ENCODE measurements around the gene RNF31.

DNA sequence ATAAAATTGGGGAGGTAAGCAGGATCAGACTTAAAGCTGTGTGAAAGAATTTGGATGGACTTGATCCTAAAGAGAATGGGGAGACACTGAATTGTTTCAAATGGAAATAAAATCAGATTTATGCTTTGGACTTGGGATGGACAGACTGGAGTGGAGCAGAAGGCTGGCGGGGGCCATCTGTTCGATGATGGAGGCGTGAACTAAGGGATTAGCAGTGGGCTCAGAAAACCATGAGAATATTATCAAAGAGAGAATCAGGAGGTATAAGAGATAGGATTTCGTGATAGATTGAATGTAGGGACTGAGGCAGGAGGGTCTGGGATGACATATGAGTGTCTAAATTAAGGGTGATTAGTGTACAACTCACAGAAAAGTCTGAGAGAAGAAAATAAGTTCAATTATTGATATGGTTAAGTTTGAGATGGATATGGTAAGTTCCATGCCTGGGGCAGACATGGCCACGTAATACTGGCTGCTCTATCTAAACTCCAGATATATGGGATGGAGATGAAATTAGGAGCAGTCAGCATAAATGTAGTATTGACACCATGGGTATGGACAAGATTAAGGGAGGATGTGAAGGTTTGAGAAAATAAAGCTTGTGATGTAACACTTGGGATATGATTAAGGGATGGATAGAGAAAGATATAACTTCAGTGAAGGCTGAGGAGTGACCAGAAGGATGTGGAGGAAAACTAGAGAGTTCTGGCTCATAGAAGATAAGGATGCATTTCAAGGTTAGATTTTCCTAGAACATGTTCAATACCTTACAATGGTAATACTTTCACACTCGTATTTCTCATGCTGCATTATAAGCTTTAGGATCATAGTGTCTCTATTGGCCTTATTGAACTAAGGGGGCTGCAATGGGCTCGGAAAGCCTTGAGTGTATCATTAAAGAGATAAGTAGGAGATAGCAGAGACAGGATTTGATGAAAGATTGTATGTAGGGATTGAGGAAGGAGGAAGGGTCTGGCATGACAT is 57.2 kb downstream of the RNF31 start:
- TF ChIP-seq, protein P1, sequence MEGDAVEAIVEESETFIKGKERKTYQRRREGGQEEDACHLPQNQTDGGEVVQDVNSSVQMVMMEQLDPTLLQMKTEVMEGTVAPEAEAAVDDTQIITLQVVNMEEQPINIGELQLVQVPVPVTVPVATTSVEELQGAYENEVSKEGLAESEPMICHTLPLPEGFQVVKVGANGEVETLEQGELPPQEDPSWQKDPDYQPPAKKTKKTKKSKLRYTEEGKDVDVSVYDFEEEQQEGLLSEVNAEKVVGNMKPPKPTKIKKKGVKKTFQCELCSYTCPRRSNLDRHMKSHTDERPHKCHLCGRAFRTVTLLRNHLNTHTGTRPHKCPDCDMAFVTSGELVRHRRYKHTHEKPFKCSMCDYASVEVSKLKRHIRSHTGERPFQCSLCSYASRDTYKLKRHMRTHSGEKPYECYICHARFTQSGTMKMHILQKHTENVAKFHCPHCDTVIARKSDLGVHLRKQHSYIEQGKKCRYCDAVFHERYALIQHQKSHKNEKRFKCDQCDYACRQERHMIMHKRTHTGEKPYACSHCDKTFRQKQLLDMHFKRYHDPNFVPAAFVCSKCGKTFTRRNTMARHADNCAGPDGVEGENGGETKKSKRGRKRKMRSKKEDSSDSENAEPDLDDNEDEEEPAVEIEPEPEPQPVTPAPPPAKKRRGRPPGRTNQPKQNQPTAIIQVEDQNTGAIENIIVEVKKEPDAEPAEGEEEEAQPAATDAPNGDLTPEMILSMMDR (CRISPR knock-in tag; IDR thresholded peaks at IDR 0.05) = no peak
- TF ChIP-seq, protein P2, sequence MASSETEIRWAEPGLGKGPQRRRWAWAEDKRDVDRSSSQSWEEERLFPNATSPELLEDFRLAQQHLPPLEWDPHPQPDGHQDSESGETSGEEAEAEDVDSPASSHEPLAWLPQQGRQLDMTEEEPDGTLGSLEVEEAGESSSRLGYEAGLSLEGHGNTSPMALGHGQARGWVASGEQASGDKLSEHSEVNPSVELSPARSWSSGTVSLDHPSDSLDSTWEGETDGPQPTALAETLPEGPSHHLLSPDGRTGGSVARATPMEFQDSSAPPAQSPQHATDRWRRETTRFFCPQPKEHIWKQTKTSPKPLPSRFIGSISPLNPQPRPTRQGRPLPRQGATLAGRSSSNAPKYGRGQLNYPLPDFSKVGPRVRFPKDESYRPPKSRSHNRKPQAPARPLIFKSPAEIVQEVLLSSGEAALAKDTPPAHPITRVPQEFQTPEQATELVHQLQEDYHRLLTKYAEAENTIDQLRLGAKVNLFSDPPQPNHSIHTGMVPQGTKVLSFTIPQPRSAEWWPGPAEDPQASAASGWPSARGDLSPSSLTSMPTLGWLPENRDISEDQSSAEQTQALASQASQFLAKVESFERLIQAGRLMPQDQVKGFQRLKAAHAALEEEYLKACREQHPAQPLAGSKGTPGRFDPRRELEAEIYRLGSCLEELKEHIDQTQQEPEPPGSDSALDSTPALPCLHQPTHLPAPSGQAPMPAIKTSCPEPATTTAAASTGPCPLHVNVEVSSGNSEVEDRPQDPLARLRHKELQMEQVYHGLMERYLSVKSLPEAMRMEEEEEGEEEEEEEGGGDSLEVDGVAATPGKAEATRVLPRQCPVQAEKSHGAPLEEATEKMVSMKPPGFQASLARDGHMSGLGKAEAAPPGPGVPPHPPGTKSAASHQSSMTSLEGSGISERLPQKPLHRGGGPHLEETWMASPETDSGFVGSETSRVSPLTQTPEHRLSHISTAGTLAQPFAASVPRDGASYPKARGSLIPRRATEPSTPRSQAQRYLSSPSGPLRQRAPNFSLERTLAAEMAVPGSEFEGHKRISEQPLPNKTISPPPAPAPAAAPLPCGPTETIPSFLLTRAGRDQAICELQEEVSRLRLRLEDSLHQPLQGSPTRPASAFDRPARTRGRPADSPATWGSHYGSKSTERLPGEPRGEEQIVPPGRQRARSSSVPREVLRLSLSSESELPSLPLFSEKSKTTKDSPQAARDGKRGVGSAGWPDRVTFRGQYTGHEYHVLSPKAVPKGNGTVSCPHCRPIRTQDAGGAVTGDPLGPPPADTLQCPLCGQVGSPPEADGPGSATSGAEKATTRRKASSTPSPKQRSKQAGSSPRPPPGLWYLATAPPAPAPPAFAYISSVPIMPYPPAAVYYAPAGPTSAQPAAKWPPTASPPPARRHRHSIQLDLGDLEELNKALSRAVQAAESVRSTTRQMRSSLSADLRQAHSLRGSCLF (CRISPR knock-in tag; IDR thresholded peaks at IDR 0.05; ENCODE audit: borderline replicate concordance) = no peak

Measured in HepG2 (cell line).